Measurements from ENCODE around the gene POP5. TPM values are rescaled to one million over a fixed set of nuclear protein-coding genes. Genes with fewer than 3 reads are reported as not detected.
A peak's percentile ranks its signal among the peaks of the same experiment; 100 is the strongest.
"Not testable (repeated sequence)": the region's sequence is repeated elsewhere in the genome, so short reads cannot be mapped to it uniquely, and the experiment has no call there.

Gene POP5
- total and polyA plus RNA-seq, 4 experiments from 2014 or later = 70.4 to 91.6 (median 80.0) TPM

GRCh38 chr12:120537856-120538220 lies 43.4 kb downstream of the POP5 start:
- H3K27ac ChIP-seq (ENCODE audit: low read depth, low read length) = no peak overlapping the region
- peaks cover 7 to 51% of the 10 kb centered on the region in 2 donors for H3K36me3 Mint-ChIP-seq

GRCh38 chr12:120536064-120536791 lies 45.0 kb downstream of the POP5 start:
- Histone ChIP-seq H3K27ac (ENCODE audit: low read depth, low read length) (peak overlapping the region; percentile 94), H3K27me3 (ENCODE audit: insufficient read depth, low read length) (no peaks in the 10 kb centered on the region), H3K9me3 (ENCODE audit: control insufficient read depth in 1 of 2, low read length in 2 of 2) (no peaks in the 10 kb centered on the region), H3K4me3 (ENCODE audit: low read length in 2 of 2) (peak overlapping the region; percentile 54 to 62), H3K4me1 (ENCODE audit: insufficient read depth, low read length) (peaks cover 69% of the 10 kb centered on the region), H3K36me3 (ENCODE audit: insufficient read depth, low read length) (no peaks in the 10 kb centered on the region)
- DNase-seq = peak; percentile 24 to 48 (median 33)
- POLR2A ChIA-PET (ENCODE audit: partially characterized antibody) = interaction anchor here (0.6 to 2.6 kb wide), 10 partner anchors 33 to 335 kb away, joined by 3 to 19 read pairs (median 4); partner anchors contain the start of genes COX6A1, DYNLL1, POP5 and RNU4-2
- peaks cover 0 to 2% (median 0%) of the 10 kb centered on the region in 8 donors for H3K9me3 Mint-ChIP-seq
- peaks cover 7 to 48% of the 10 kb centered on the region in 2 donors for H3K36me3 Mint-ChIP-seq
- no peaks in the 10 kb centered on the region for H3K27me3 Mint-ChIP-seq
- peak overlapping the region; percentile 76 to 98 (median 95) for H3K27ac Mint-ChIP-seq
- H3K4me1 Mint-ChIP-seq = peaks cover 47 to 77% (median 56%) of the 10 kb centered on the region in 4 donors
- H3K4me3 Mint-ChIP-seq = peak overlapping the region; percentile 92 to 97 (median 94)
- intact Hi-C loops (cut with micrococcal nuclease) = no loop called here
- CTCF ChIA-PET (ENCODE audit: partially characterized antibody) = interaction anchor here (1.0 to 3.0 kb wide), 7 partner anchors 40 to 335 kb away, joined by 3 to 8 read pairs (median 3); partner anchors contain the start of genes DYNLL1 and RPLP0

More at GRCh38 chr12:120537856-120538220, 43.4 kb downstream of the POP5 start:
- POLR2A ChIA-PET (ENCODE audit: partially characterized antibody) = interaction anchor here (0.9 to 2.1 kb wide), 6 partner anchors 9 to 246 kb away, joined by 3 to 9 read pairs (median 6); partner anchors contain the start of genes COQ5, POP5 and RNU4-2
- Mint-ChIP-seq H3K4me3 (peak overlapping the region; percentile 84 to 95 (median 93)), H3K27ac (peak overlapping the region; percentile 75 to 98 (median 84)), H3K27me3 (no peaks in the 10 kb centered on the region), H3K9me3 (peaks cover 0 to 2% (median 0%) of the 10 kb centered on the region in 8 donors), H3K4me1 (peaks cover 49 to 76% (median 63%) of the 10 kb centered on the region in 4 donors)
- no peaks in the 10 kb centered on the region for H3K36me3 ChIP-seq (ENCODE audit: insufficient read depth, low read length)
- peaks cover 77% of the 10 kb centered on the region for H3K4me1 ChIP-seq (ENCODE audit: insufficient read depth, low read length)
- intact Hi-C loops (cut with micrococcal nuclease) = no loop called here
- no peaks in the 10 kb centered on the region for H3K9me3 ChIP-seq (ENCODE audit: control insufficient read depth in 1 of 2, low read length in 2 of 2)
- peak overlapping the region; percentile 2 to 5 for H3K4me3 ChIP-seq (ENCODE audit: low read length in 2 of 2)
- DNase-seq = no peak
- CTCF ChIA-PET (ENCODE audit: partially characterized antibody) = interaction anchor here (0.7 to 1.6 kb wide), 4 partner anchors 9 to 797 kb away, joined by 3 to 4 read pairs (median 3); partner anchors contain the start of gene COQ5
- no peaks in the 10 kb centered on the region for H3K27me3 ChIP-seq (ENCODE audit: insufficient read depth, low read length)

GRCh38 chr12:120534703-120535655 lies 46.2 kb downstream of the POP5 start:
- H3K36me3 Mint-ChIP-seq = peaks cover 7 to 38% of the 10 kb centered on the region in 2 donors
- Histone ChIP-seq H3K9me3 (ENCODE audit: control insufficient read depth in 1 of 2, low read length in 2 of 2) (no peaks in the 10 kb centered on the region), H3K4me3 (ENCODE audit: low read length in 2 of 2) (peak overlapping the region; percentile 62 to 88), H3K27ac (ENCODE audit: low read depth, low read length) (peak overlapping the region; percentile 94), H3K36me3 (ENCODE audit: insufficient read depth, low read length) (no peaks in the 10 kb centered on the region), H3K27me3 (ENCODE audit: insufficient read depth, low read length) (no peaks in the 10 kb centered on the region), H3K4me1 (ENCODE audit: insufficient read depth, low read length) (peaks cover 59% of the 10 kb centered on the region)
- H3K9me3 Mint-ChIP-seq = peaks cover 0 to 2% (median 0%) of the 10 kb centered on the region in 8 donors
- H3K27me3 Mint-ChIP-seq = no peaks in the 10 kb centered on the region
- H3K4me1 Mint-ChIP-seq = peaks cover 40 to 67% (median 49%) of the 10 kb centered on the region in 4 donors
- intact Hi-C loops (cut with micrococcal nuclease) = loop anchor here (1.0 to 2.0 kb wide), 4 partner anchors 46 to 218 kb away; partner anchors contain the start of genes COX6A1, POP5 and SRSF9
- peak in 4 of 5 donors; percentile 51 to 75 (median 58) for DNase-seq
- ChIA-PET POLR2A (ENCODE audit: partially characterized antibody) (interaction anchor here (0.6 to 2.6 kb wide), 12 partner anchors 9 to 334 kb away, joined by 3 to 19 read pairs (median 4); partner anchors contain the start of genes COX6A1, DYNLL1, MLEC and RNU4-2), CTCF (ENCODE audit: partially characterized antibody) (interaction anchor here (0.6 to 3.0 kb wide), 4 partner anchors 26 to 96 kb away, joined by 3 to 8 read pairs (median 5); partner anchors contain the start of gene DYNLL1)
- H3K27ac Mint-ChIP-seq = peak overlapping the region; percentile 95 to 98 (median 96)
- peak overlapping the region; percentile 92 to 97 (median 94) for H3K4me3 Mint-ChIP-seq

GRCh38 chr12:120534203-120534702 lies 46.9 kb downstream of the POP5 start, which contains the start of gene RNF10:
RNF10 (plus strand) TSS chr12:120534356; CDS start chr12:120534812, 456 bp downstream.
- Mint-ChIP-seq H3K9me3 (peaks cover 0 to 2% (median 0%) of the 10 kb centered on the region in 8 donors), H3K4me1 (peaks cover 43 to 68% (median 49%) of the 10 kb centered on the region in 4 donors), H3K4me3 (peak within 1 kb of the TSS; percentile 92 to 97 (median 94)), H3K36me3 (peaks cover 7 to 36% of the 10 kb centered on the region in 2 donors), H3K27ac (peak within 1 kb of the TSS; percentile 95 to 98 (median 96)), H3K27me3 (no peaks in the 10 kb centered on the region)
- Histone ChIP-seq H3K9me3 (ENCODE audit: control insufficient read depth in 1 of 2, low read length in 2 of 2) (no peaks in the 10 kb centered on the region), H3K4me1 (ENCODE audit: insufficient read depth, low read length) (peaks cover 59% of the 10 kb centered on the region), H3K27ac (ENCODE audit: low read depth, low read length) (peak within 1 kb of the TSS; percentile 94), H3K4me3 (ENCODE audit: low read length in 2 of 2) (peak within 1 kb of the TSS; percentile 62 to 88), H3K36me3 (ENCODE audit: insufficient read depth, low read length) (no peaks in the 10 kb centered on the region), H3K27me3 (ENCODE audit: insufficient read depth, low read length) (no peaks in the 10 kb centered on the region)
- DNase-seq = peak; percentile 85 to 87 (median 86)
- ChIA-PET CTCF (ENCODE audit: partially characterized antibody) (interaction anchor here (3.0 kb wide), 1 partner anchor 95 kb away, joined by 7 read pairs; no protein-coding TSS in a partner anchor), POLR2A (ENCODE audit: partially characterized antibody) (interaction anchor here (0.7 to 2.6 kb wide), 7 partner anchors 10 to 333 kb away, joined by 3 to 19 read pairs (median 5); partner anchors contain the start of genes COX6A1, DYNLL1 and MLEC)
- intact Hi-C loops (cut with micrococcal nuclease) = loop anchor here (1.0 to 2.0 kb wide), 4 partner anchors 47 to 217 kb away; partner anchors contain the start of genes COX6A1, POP5 and SRSF9

- Mint-ChIP-seq H3K36me3 (peaks cover 0 to 33% of the 10 kb centered on the region in 2 donors), H3K27me3 (no peaks in the 10 kb centered on the region), H3K4me3 (peak overlapping the region in 4 of 8 donors; percentile 10 to 54 (median 32)), H3K9me3 (peaks cover 0 to 2% (median 0%) of the 10 kb centered on the region in 8 donors), H3K27ac (peak overlapping the region in 3 of 7 donors; percentile 42 to 64 (median 51)), H3K4me1 (peaks cover 36 to 65% (median 42%) of the 10 kb centered on the region in 4 donors)
- ChIA-PET CTCF (ENCODE audit: partially characterized antibody) (interaction anchor here (0.9 kb wide), 1 partner anchor 80 kb away, joined by 3 read pairs; no protein-coding TSS in a partner anchor), POLR2A (ENCODE audit: partially characterized antibody) (interaction anchor here (1.1 kb wide), 1 partner anchor 80 kb away, joined by 3 read pairs; no protein-coding TSS in a partner anchor)
- H3K9me3 ChIP-seq (ENCODE audit: control insufficient read depth in 1 of 2, low read length in 2 of 2) = no peaks in the 10 kb centered on the region
- H3K4me3 ChIP-seq (ENCODE audit: low read length in 2 of 2) = no peak overlapping the region
- intact Hi-C loops (cut with micrococcal nuclease) = no loop called here
- no peaks in the 10 kb centered on the region for H3K27me3 ChIP-seq (ENCODE audit: insufficient read depth, low read length)
- no peak overlapping the region for H3K27ac ChIP-seq (ENCODE audit: low read depth, low read length)
- DNase-seq = no peak
- no peaks in the 10 kb centered on the region for H3K36me3 ChIP-seq (ENCODE audit: insufficient read depth, low read length)
- peaks cover 50% of the 10 kb centered on the region for H3K4me1 ChIP-seq (ENCODE audit: insufficient read depth, low read length)
Observed at GRCh38 chr12:120532701-120533238, 48.4 kb downstream of the POP5 start.

GRCh38 chr12:120530418-120530761 lies 50.8 kb downstream of the POP5 start:
- H3K27ac Mint-ChIP-seq = peak overlapping the region in 1 of 7 donors; percentile 96
- H3K9me3 ChIP-seq (ENCODE audit: control insufficient read depth in 1 of 2, low read length in 2 of 2); POLR2A ChIA-PET (ENCODE audit: partially characterized antibody); H3K27ac ChIP-seq (ENCODE audit: low read depth, low read length); intact Hi-C loops (cut with micrococcal nuclease); H3K27me3 ChIP-seq (ENCODE audit: insufficient read depth, low read length); H3K36me3 ChIP-seq (ENCODE audit: insufficient read depth, low read length); H3K27me3 Mint-ChIP-seq; CTCF ChIA-PET (ENCODE audit: partially characterized antibody); DNase-seq; H3K9me3 Mint-ChIP-seq: not testable (repeated sequence)
- Histone ChIP-seq H3K4me1 (ENCODE audit: insufficient read depth, low read length) (peaks cover 26% of the 10 kb centered on the region), H3K4me3 (ENCODE audit: low read length in 2 of 2) (peak overlapping the region in 1 of 2 donors; percentile 82)
- H3K36me3 Mint-ChIP-seq = peaks cover 4 to 21% of the 10 kb centered on the region in 2 donors
- H3K4me1 Mint-ChIP-seq = peaks cover 24 to 46% (median 27%) of the 10 kb centered on the region in 4 donors
- peak overlapping the region in 7 of 8 donors; percentile 26 to 100 (median 100) for H3K4me3 Mint-ChIP-seq

All from CD4-positive, alpha-beta memory T cell (primary cell).